CD4-positive, alpha-beta T cell (primary cell): Measurements from ENCODE around the gene DHX15. TPM values are rescaled to one million over a fixed set of nuclear protein-coding genes. Genes with fewer than 3 reads are reported as not detected.

ENCODE experiments used
- ATAC-seq: fragments of 200-7000 bp; cut with Tn5 transposase; one replicate; pipeline ENCODE4 v1.10.0; 2022; ENCODE audit warnings: mild to moderate bottlenecking; ENCODE audit not compliant: poor library complexity
- CTCF ChIA-PET: fragments of 350-600 bp; sonication (Branson Sonifier 250); formaldehyde crosslinking; loops from one replicate; lab custom pipeline; 2021; ENCODE audit warnings: antibody characterized with exemption, inconsistent platforms; lab: Charles Lee
- POLR2A ChIA-PET: fragments of 350-600 bp; sonication (Branson Sonifier 250); formaldehyde crosslinking; loops from one replicate; lab custom pipeline; 2021; ENCODE audit warnings: antibody characterized with exemption, inconsistent platforms; lab: Charles Lee
- DNase-seq, 14 experiments: peaks; one replicate each; pipeline ENCODE4 v3.0.0-alpha.2; 2013 to 2020; ENCODE audit warnings: mixed read lengths in 2 of 14
- H3K27ac ChIP-seq, 2 donors: one replicate each; pipeline versions ENCODE4 v1.5.1 to v1.7.0; 2013; ENCODE audit warnings: low read length in 2 of 2, low read depth in 1 of 2, mild to moderate bottlenecking in 1 of 2
- H3K27me3 ChIP-seq, 2 experiments: 1 replicate in 1 of 2; 2 replicates in 1 of 2; pipeline versions ENCODE4 v1.6.1 to v1.7.0; 2013; ENCODE audit warnings: low read length in 2 of 2, control low read depth in 1 of 2, mild to moderate bottlenecking in 1 of 2, moderate library complexity in 1 of 2; ENCODE audit not compliant: insufficient read depth in 2 of 2, control insufficient read depth in 1 of 2
- H3K36me3 ChIP-seq: one replicate; pipeline ENCODE4 v1.6.1; 2013; ENCODE audit warnings: low read length, control low read depth; ENCODE audit not compliant: insufficient read depth
- H3K4me1 ChIP-seq: one replicate; pipeline ENCODE4 v1.6.1; 2013; ENCODE audit warnings: low read length, control low read depth; ENCODE audit not compliant: insufficient read depth
- H3K4me3 ChIP-seq: one replicate; pipeline ENCODE4 v1.5.1; 2013; ENCODE audit warnings: mild to moderate bottlenecking, low read length, moderate library complexity
- H3K9me3 ChIP-seq, 2 experiments: 1 replicate in 1 of 2; 2 replicates in 1 of 2; pipeline versions ENCODE4 v1.6.1 to v1.7.0; 2013; ENCODE audit warnings: low read length in 2 of 2, mild to moderate bottlenecking in 2 of 2, control low read depth in 1 of 2, moderate library complexity in 1 of 2; ENCODE audit not compliant: control insufficient read depth in 1 of 2, insufficient read depth in 1 of 2
- H3K27ac Mint-ChIP-seq: one replicate; pipeline ENCODE4 v1.8.0; 2020; ENCODE audit warnings: mixed read lengths
- H3K27me3 Mint-ChIP-seq: one replicate; pipeline ENCODE4 v1.8.0; 2021; ENCODE audit warnings: mixed read lengths
- H3K36me3 Mint-ChIP-seq: one replicate; pipeline ENCODE4 v1.8.0; 2021; ENCODE audit warnings: low read depth, mixed read lengths
- H3K4me1 Mint-ChIP-seq: one replicate; pipeline ENCODE4 v1.8.0; 2021; ENCODE audit warnings: low read depth, mixed read lengths
- H3K4me3 Mint-ChIP-seq: one replicate; pipeline ENCODE4 v1.8.0; 2020; ENCODE audit warnings: mild to moderate bottlenecking, mixed read lengths
- H3K9me3 Mint-ChIP-seq: one replicate; pipeline ENCODE4 v1.8.0; 2020; ENCODE audit warnings: mixed read lengths
- intact Hi-C, 2 experiments: fragments of 100-400 bp; cut with DNase I in 1 of 2; cut with micrococcal nuclease in 1 of 2; formaldehyde crosslinking; loops; one replicate each; pipeline versions ENCODE4 v1.15.1 to v1.9.0; 2023 to 2025; cut with DNase I, micrococcal nuclease
- total RNA-seq, 174 experiments: library from RNA in 2 of 174; stranded (reverse) in 2 of 174; gene quantifications; one replicate each; pipeline ENCODE4 v1.2.3 and lab custom pipeline; 2021 to 2026
- TF ChIP-seq, protein P1 (sequence below): fragments of 200-600 bp; IDR thresholded peaks from one replicate; pipeline ENCODE4 v1.8.0; 2022; ENCODE audit warnings: antibody characterized with exemption, mild to moderate bottlenecking

Gene DHX15
- total RNA-seq, 2 experiments from 2014 or later: 208 to 209 TPM

DNA sequence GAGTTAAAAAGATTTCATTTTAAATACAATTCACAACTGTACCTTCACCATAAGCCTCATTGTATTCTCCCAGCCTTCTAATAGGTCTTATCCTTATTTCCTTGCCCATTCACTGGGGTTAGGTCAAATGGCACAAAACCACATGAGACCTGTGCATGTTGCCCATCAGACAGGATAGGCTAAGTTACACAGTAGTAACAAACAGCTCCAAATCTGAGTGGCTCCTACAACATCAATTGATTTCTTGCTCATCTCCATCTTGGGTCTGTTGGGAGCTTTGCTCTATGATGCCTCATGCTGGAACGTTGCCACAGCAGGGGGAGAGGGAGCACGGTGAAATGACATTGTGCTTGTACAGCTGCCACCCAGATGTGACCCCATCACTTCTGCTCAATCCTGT is 70.6 kb downstream of the DHX15 start:
- no peak overlapping the region for H3K4me3 ChIP-seq
- ChIA-PET CTCF (interaction anchor here (1.1 kb wide), 1 partner anchor 12 kb away, joined by 3 read pairs; no protein-coding TSS in a partner anchor), POLR2A (no interaction called here)
- H3K27ac Mint-ChIP-seq: no peak overlapping the region
- peaks cover 18% of the 10 kb centered on the region for H3K36me3 Mint-ChIP-seq
- TF ChIP-seq, protein P1, sequence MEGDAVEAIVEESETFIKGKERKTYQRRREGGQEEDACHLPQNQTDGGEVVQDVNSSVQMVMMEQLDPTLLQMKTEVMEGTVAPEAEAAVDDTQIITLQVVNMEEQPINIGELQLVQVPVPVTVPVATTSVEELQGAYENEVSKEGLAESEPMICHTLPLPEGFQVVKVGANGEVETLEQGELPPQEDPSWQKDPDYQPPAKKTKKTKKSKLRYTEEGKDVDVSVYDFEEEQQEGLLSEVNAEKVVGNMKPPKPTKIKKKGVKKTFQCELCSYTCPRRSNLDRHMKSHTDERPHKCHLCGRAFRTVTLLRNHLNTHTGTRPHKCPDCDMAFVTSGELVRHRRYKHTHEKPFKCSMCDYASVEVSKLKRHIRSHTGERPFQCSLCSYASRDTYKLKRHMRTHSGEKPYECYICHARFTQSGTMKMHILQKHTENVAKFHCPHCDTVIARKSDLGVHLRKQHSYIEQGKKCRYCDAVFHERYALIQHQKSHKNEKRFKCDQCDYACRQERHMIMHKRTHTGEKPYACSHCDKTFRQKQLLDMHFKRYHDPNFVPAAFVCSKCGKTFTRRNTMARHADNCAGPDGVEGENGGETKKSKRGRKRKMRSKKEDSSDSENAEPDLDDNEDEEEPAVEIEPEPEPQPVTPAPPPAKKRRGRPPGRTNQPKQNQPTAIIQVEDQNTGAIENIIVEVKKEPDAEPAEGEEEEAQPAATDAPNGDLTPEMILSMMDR: no peak
- no peak overlapping the region for H3K27ac ChIP-seq
- no peaks in the 10 kb centered on the region for H3K4me1 ChIP-seq
- no peak for DNase-seq
- H3K36me3 ChIP-seq: peaks cover 2% of the 10 kb centered on the region
- H3K4me3 Mint-ChIP-seq: no peak overlapping the region
- ATAC-seq: no peak
- H3K9me3 ChIP-seq: no peaks in the 10 kb centered on the region
- no peaks in the 10 kb centered on the region for H3K27me3 ChIP-seq
- H3K4me1 Mint-ChIP-seq: no peaks in the 10 kb centered on the region
- no peaks in the 10 kb centered on the region for H3K27me3 Mint-ChIP-seq
- intact Hi-C loops: no loop called here
- no peaks in the 10 kb centered on the region for H3K9me3 Mint-ChIP-seq

DNA sequence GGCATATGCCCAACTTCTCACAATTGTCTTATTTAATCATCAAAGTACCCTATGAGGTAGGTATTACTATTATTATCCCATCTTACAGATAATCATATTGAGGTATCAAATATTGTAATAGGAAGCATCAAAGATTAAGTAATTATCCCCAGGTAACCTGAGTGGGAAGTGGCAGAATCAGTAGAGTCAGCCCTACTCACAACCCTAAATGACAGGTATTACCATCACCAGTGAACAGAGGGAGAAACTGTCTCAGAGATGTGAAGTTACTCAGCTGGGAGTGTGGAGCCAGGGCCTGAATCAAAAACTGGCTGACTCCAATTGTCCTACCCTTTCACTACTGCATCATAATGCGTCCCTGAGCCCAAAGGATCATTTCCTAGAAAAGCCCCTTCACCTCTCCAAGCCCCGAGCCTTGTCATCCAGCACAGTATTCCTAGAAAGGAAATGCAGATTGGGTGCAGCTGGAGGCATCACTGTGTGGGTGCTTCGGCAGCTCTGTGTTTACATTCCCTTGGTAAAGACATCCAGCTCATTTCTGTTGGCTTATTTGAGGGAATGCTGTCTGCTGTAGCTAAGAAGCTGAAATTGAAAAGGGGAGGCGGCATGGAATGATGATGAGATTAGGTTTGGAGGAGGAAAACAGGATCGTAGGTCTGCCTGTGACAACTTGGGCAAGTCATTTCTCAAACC is 72.8 kb downstream of the DHX15 start:
- Histone ChIP-seq H3K9me3 (no peaks in the 10 kb centered on the region), H3K4me3 (no peak overlapping the region), H3K36me3 (peaks cover 2% of the 10 kb centered on the region), H3K4me1 (no peaks in the 10 kb centered on the region), H3K27ac (no peak overlapping the region), H3K27me3 (no peaks in the 10 kb centered on the region)
- ChIA-PET CTCF (no interaction called here), POLR2A (no interaction called here)
- Mint-ChIP-seq H3K4me3 (no peak overlapping the region), H3K27me3 (no peaks in the 10 kb centered on the region), H3K9me3 (no peaks in the 10 kb centered on the region), H3K4me1 (no peaks in the 10 kb centered on the region), H3K27ac (no peak overlapping the region), H3K36me3 (no peaks in the 10 kb centered on the region)
- ATAC-seq: no peak
- no peak for DNase-seq
- TF ChIP-seq, protein P1: no peak
- intact Hi-C loops: no loop called here

- no peaks in the 10 kb centered on the region for H3K27me3 ChIP-seq
- H3K4me3 ChIP-seq: no peak overlapping the region
- no peaks in the 10 kb centered on the region for H3K4me1 ChIP-seq
- Mint-ChIP-seq H3K4me1 (no peaks in the 10 kb centered on the region), H3K36me3 (no peaks in the 10 kb centered on the region), H3K4me3 (no peak overlapping the region), H3K9me3 (no peaks in the 10 kb centered on the region), H3K27ac (no peak overlapping the region), H3K27me3 (no peaks in the 10 kb centered on the region)
- ChIA-PET CTCF (no interaction called here), POLR2A (no interaction called here)
- TF ChIP-seq, protein P1: no peak
- no peak for DNase-seq
- peaks cover 2% of the 10 kb centered on the region for H3K36me3 ChIP-seq
- H3K9me3 ChIP-seq: no peaks in the 10 kb centered on the region
- no peak overlapping the region for H3K27ac ChIP-seq
- intact Hi-C loops: no loop called here
- ATAC-seq: no peak
These were observed 74.3 kb downstream of the DHX15 start for GRCh38 chr4:24510091-24510490.
